Measurements from ENCODE around the gene CCL21. TPM values are rescaled to one million over a fixed set of nuclear protein-coding genes. Genes with fewer than 3 reads are reported as not detected.

The CCL21 gene
- total and polyA plus RNA-seq, 8 donors: 39.1 to 212 (median 150) TPM

DNA sequence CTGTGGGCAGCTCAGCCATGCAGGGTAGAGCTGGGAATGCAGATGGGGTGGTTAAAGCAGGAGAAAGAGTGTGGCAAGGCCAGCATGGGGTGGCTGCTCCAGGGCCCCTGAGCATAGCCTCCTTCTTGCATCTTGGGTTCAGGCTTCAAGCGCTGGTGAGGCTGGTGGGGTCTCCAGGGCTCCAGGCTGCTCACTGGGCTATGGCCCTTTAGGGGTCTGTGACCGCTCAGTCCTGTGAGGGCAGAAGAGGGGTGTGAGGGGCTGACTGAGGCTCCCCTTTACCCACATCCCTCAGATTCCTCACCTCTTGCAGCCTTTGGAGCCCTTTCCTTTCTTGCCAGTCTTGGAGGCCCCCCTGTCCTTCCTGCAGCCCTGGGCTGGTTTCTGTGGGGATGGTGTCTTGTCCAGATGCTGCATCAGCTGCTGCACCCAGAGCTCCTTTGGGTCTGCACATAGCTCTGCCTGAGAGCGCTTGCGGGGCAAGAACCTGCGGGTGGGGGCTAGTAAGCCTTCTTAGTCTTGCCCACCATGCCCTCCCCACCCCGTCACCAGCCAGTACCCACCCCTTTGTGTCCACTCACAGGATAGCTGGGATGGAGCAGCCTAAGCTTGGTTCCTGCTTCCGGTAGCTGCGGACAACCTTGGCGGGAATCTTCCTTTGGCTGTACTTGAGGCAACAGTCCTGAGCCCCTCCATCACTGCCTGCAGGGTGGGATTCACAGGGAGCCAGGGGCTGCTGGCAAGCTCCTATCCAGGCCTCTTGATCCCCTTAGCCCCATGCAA is 549 bp downstream of the CCL21 start:
- Histone ChIP-seq H3K36me3 (no peaks in the 10 kb centered on the region), H3K4me3 (no peak overlapping the region), H3K4me1 (no peaks in the 10 kb centered on the region), H3K27me3 (no peaks in the 10 kb centered on the region), H3K9me3 (no peaks in the 10 kb centered on the region), H3K27ac (no peak overlapping the region)
- peak; percentile 12 for ATAC-seq
- intact Hi-C loops (cut with DNase I): no loop called here
- TF ChIP-seq, protein P1, sequence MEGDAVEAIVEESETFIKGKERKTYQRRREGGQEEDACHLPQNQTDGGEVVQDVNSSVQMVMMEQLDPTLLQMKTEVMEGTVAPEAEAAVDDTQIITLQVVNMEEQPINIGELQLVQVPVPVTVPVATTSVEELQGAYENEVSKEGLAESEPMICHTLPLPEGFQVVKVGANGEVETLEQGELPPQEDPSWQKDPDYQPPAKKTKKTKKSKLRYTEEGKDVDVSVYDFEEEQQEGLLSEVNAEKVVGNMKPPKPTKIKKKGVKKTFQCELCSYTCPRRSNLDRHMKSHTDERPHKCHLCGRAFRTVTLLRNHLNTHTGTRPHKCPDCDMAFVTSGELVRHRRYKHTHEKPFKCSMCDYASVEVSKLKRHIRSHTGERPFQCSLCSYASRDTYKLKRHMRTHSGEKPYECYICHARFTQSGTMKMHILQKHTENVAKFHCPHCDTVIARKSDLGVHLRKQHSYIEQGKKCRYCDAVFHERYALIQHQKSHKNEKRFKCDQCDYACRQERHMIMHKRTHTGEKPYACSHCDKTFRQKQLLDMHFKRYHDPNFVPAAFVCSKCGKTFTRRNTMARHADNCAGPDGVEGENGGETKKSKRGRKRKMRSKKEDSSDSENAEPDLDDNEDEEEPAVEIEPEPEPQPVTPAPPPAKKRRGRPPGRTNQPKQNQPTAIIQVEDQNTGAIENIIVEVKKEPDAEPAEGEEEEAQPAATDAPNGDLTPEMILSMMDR (IDR thresholded peaks at IDR 0.05): no peak
- no peak for DNase-seq

DNA sequence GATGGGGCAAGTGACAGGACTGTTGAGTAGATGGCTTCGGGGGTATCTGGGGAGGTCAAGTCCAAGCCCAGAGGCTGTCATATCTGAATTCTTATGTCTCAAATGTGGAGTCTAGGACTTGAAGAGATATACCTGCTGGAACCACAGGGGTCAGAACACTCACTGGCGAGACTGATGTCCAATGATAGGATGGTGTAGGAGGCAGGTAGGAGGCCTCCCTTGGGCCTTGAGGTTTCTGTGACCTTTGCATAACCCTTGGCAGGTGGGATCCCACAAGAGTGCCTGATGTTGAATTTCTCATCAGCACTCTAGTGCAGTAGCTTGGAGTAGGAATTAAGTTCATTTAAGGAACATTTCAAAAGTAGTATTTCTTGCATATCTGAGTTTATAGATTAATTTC is 2.8 kb downstream of the CCL21 start:
- H3K4me3 ChIP-seq: no peak overlapping the region
- no peaks in the 10 kb centered on the region for H3K9me3 ChIP-seq
- TF ChIP-seq, protein P1 (IDR thresholded peaks at IDR 0.05): no peak
- no peaks in the 10 kb centered on the region for H3K4me1 ChIP-seq
- no peak overlapping the region for H3K27ac ChIP-seq
- H3K27me3 ChIP-seq: no peaks in the 10 kb centered on the region
- DNase-seq: no peak
- intact Hi-C loops (cut with DNase I): no loop called here
- no peak for ATAC-seq
- H3K36me3 ChIP-seq: no peaks in the 10 kb centered on the region

DNA sequence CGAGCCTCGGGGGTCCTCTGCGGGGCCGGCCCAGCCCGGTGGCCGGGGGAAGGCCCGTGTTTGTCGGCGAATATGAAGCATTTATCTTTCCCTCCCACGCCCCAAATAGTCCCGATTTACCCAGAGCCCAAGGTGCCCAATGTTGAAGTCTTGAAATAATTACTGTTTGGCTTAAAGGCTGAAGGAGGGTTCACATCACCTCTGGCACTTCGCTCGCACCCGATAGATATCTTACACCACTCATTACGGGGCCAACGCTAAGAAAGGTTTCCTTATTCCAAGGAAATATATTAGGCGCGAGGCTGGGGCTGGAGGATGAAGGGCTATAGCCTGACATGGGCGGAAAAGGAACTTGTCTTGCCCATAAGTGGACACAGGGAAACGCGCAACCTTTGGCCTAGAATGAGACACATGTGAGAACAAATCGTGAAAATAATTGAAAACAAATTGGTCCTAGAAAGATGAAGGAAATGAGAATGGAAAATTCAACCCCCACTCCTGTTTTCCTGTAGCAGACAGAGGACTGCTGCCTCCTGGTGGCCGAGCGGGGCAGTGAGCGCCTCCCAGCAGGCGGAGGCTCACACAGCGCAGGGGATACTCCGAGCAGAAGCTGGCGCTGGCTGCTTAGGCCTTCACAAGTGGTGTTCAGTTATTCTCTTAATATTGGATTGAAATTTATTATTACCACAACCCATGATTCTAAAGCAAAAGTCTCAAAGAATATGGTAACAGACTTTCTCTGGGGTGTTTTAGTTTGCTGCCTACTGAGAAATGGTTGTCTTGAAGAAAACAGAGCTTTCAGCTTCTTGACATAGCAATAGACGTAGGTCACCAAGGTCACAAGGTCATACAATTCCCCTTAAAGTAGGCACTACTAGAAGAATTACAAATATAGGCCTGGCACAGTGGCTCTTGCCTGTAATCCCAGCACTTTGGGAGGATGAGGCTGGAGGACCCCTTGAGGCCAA is 7.9 kb downstream of the CCL21 start:
- DNase-seq (peak; percentile 72 to 94 (median 86)), ATAC-seq (peak; percentile 96)
- H3K4me1 ChIP-seq: peaks cover 0 to 12% of the 10 kb centered on the region in 2 donors
- peak overlapping the region; percentile 58 to 69 for H3K4me3 ChIP-seq
- intact Hi-C loops (cut with DNase I): no loop called here
- H3K27me3 ChIP-seq: peaks cover 0 to 17% of the 10 kb centered on the region in 2 donors
- TF ChIP-seq, protein P1 (IDR thresholded peaks at IDR 0.05): peak; percentile 98 to 100
- peak overlapping the region in 1 of 2 donors; percentile 55 for H3K27ac ChIP-seq
- no peaks in the 10 kb centered on the region for H3K36me3 ChIP-seq
- H3K9me3 ChIP-seq: no peaks in the 10 kb centered on the region

DNA sequence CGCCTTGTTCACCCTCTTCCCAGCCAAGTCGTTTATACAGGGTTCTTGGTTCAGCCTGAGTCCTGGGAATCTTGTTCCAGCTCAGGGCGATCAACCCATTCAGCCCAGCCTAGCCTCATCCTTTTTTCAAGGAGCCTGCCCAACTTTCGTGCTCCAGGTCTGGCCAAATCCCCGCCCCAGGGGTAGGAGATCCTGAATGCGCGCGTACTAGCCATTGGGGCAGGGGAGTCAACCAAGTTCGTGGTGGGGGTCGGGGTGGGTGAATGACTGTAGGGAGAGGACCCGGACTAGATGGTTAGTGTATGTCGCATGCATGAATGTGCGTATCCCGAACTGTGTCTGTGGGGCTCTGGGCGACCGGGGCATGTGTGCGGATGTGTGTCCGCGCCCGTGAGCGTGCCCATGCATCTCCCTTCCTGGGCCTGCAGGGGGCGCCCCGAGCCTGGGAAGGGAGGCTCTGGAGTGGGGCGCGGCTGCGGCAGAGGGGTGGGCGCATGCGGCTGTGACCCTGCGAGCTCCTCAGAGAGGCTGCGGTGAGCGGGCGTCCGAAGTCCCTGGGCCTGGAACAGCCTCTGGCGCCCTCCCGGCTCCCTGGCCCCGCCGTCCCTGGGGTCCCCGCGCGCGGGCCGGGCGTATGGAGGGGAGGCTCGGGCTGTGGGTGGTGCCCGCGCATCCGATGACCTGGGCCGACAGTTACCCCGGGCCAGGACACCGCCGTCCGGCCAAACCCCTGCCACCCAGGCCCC is 8.7 kb downstream of the CCL21 start:
- DNase-seq: peak; percentile 42 to 94 (median 70)
- Histone ChIP-seq H3K36me3 (no peaks in the 10 kb centered on the region), H3K27ac (peak overlapping the region in 1 of 2 donors; percentile 55), H3K4me3 (peak overlapping the region; percentile 58 to 69), H3K4me1 (peaks cover 0 to 12% of the 10 kb centered on the region in 2 donors), H3K9me3 (no peaks in the 10 kb centered on the region), H3K27me3 (peaks cover 0 to 17% of the 10 kb centered on the region in 2 donors)
- peak; percentile 97 for ATAC-seq
- intact Hi-C loops (cut with DNase I): no loop called here
- TF ChIP-seq, protein P1 (IDR thresholded peaks at IDR 0.05): peak; percentile 90 to 92
